Colon (tissue), 2 donors: ENCODE measurements around the gene GLIPR1.
"Not testable (repeated sequence)": the region's sequence is repeated elsewhere in the genome, so short reads cannot be mapped to it uniquely, and the experiment has no call there.

Source experiments
- FAIRE-seq: peaks from 2 replicates; lab custom pipeline; 2012; peaks lifted over from hg19 to GRCh38; lab: Jason Lieb, UNC
- donor health status: control.
- donor health status: control.

The GLIPR1 gene

DNA sequence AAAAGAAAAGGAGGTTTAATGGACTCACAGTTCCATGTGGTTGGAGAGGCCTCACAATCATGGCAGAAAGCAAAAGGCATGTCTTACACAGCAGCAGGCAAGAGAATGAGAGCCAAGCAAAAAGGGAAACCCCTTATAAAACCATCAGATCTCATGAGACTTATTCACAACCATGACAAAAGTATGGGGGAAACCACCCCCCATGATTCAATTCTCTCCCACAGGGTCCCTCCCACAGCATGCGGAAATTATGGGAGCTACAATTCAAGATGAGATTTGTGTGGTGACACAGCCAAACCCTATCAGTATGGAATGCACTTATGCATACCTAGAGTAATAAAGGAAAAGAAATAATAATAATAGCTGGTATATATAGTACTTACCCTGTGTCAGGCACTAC lies 4.5 kb upstream of the GLIPR1 start:
- no peak for FAIRE-seq

DNA sequence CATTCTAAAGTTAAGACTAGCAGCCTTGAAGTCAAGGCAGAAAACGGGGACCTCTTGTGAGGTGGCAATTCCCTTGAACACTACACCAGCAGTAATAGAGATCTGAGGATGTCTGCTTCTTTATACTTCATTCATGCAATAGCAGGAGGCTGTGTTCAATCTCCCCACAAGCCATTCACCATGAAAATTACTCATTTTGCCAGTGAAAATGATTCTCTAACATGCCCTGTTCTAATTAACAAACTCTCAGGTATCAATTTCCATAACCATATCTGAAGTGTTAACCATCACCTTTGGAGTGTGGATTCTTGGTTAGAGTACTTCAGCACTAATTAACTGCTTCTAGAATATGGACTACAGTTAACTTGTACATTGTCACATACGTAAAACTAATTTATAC lies 3.4 kb upstream of the GLIPR1 start:
- FAIRE-seq, result no peak

DNA sequence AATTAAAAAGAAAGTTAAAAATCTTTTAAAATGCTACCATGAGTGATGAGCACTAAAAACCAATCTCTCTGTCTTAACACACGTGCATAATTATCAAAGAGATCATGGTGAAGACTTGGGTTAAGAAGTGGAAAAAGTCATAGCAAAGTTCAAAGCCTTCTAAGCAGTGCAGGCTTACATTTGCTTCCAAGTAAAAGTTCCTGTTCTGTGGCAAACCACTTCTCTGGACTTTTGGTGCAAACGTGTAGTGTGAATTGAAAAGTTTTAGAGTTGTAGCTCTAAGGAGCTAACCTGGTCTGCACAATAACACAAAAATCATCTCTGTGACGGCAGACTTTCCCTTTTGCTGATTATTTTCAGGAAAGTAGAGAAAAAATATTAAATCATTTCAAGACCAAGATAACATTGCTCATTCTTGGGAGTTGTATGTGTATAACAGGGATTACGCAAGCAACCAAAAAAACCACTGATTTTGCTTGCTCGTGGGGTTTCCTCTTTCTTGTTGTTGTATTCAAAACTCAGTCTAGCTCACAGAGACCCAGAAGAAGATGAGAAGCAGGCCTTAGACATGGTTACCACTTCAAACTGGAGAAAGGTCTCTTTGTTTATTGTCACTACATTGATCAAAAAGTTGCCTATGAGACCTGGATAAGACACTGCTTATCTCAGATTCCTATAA lies 2.3 kb upstream of the GLIPR1 start:
- no peak for FAIRE-seq

DNA sequence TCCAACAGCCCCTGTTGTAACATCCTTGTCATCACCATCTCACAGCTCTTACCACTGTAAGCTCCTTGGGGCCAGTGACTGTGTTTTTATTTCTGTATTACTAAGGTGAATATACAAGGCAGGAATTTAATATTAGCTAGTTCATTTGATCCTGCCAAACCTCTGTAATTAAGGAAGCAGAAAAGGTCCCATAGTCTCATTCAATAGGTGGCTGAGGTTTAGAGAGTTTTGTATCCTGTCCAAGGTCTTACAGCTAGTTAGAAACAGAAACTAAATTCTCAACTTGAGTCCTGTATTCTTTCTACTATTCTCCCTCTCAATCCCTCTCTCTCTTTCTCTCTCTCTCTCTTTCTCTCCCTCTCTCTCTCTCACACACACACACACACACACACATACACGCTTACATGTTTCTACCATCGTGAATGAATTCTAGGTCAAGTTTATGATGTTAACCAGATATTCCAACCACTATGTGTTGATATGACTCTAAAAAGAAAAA lies 543 bp upstream of the GLIPR1 start:
- no peak for FAIRE-seq

DNA sequence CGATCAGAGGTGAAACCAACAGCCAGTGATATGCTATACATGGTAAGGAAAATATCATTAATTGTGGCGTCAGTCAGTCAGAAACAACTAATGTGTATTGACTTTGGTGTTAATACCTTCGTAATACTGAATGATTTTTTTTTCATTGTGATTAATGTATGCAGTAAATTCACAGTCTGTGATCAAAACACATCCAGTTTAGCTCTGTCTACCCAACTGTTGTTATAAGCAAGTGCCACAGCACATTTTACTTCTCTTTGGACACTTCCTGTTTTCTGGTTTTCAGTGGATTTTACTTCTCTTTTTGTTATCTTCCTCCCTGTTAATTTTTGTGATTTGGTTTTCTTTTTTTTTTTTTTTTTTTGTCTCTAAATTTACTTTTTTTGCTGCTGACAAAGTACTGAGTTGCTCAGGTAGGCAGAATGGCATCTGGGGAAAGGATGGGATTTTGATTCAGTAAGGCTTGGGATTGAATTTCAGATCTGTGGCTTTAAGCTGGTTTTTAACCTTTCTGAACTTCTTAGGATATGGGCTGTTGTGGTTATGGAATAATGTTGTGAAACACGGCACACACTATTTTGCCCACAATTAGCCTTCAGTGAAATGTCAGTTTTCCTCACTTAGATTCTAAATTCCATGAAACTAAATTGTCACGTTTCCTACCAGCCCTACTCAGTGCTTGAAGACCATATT lies 604 bp downstream of the GLIPR1 start:
- FAIRE-seq, result no peak

DNA sequence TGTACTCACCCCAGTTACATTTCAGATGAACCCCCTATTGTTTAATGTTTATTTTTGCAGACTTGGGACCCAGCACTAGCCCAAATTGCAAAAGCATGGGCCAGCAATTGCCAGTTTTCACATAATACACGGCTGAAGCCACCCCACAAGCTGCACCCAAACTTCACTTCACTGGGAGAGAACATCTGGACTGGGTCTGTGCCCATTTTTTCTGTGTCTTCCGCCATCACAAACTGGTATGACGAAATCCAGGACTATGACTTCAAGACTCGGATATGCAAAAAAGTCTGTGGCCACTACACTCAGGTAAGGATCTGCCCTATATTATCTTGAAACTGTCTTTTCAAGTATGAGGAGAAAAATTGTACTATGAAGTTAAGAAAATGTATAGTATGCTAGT lies 1.2 kb downstream of the GLIPR1 start:
- FAIRE-seq, result no peak

DNA sequence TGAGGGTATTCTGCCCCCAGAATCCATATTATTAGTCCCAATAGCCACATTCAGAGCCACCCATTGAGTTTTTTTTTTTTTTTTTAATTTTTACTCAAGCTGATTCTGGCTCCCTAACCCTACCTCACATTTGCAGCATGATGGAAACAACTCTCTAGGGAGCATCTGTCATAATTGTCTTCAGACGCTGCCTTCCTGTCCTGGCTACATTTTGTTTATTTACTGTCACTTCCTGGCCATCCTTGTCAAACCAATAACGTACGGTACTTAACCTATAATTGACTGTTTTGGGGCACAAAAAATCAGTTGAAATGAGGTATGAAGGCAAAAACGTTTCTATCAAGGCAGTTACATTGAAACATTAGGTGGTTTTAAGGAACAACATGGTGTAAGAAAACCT lies 2.1 kb downstream of the GLIPR1 start:
- FAIRE-seq, result no peak

DNA sequence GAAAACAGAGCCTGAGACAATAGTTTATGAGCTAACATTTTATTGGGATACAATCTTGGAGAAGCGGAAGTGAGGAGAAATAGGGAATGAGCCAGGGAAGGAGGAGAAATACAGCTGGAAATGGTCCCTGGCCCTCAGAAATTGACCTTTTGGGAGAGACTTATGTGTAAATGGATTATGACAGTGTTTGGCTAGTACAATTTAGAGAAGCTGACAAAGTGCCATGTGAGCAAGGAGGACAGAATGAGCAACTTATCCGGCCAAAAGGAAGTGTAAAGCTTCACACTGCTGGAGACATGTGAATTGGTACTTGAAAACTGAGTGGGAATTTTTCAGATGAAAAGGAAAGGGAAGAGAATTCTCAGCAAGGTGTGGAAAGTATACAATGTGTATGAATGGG lies 2.9 kb downstream of the GLIPR1 start:
- no peak for FAIRE-seq

DNA sequence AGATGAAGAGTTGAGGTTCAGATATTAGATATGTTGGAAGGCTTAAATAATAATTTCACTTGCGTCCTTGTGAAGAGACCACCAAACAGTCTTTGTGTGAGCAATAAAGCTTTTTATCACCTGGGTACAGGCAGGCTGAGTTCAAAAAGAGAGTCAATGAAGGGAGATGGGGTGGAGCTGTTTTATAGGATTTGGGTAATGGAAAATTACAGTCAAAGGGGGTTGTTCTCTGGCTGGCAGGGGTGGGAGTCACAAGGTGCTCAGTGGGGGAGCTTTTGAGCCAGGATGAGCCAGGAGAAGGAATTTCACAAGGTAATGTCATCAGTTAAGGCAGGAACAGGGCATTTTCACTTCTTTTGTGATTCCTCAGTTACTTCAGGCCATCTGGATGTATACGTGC lies 3.9 kb downstream of the GLIPR1 start:
- FAIRE-seq, result not testable (repeated sequence)

DNA sequence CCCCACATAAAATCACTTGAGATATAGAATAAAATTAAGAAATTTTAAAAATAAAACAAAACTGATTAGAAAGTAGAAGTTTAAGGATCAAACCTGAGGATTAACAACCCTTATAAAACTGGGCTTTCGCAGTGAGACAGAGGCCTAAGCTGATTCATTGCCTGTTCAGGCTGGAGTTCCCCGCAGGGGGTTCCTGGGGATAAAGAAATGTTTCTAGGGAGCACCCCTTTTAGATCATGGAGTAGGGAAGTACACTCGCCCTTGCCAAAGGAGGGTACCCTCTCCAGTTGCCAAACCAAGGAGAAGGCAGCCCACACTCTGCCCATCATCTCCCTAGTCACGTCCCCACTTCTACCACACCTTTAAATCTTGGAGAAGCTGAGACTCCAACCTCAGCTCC lies 6.8 kb downstream of the GLIPR1 start:
- FAIRE-seq, result no peak

DNA sequence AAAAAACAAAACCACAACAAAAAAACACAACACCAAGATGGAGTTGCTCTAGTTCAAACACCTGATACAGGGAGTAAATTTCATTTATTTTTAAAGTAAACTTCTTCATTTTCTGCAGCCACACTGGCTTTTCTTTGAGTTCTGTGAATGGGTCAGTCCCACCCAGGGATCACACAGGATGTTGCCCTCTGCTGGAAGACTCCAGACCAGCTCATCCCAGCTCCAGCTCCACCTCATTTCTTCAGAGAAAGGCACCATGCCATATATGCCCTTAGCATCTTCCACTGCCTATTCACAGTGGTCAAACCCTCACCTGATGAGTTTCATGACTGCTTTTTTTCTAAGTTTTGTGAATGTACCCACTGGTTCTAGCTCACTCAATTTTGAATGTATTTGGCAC lies 8.0 kb downstream of the GLIPR1 start:
- no peak for FAIRE-seq

DNA sequence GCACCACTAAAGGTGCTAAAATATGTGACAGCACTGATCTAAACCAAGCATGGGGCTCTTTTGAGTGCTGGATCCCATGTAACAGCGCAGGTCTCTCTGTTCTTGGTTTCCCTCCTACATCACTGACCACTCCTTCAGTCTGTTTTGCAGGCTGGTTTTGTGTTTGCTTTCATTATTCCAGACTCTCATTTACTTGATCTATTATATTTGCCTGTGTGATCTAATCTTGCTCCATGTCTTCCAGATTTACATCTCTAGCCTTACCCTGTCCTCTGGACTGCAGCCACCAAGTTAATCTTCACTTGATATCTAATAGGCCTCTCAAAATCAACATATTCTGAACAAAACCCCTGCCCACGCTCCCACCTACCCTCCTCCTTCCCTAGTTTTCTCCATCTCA lies 8.6 kb downstream of the GLIPR1 start:
- FAIRE-seq, result no peak

DNA sequence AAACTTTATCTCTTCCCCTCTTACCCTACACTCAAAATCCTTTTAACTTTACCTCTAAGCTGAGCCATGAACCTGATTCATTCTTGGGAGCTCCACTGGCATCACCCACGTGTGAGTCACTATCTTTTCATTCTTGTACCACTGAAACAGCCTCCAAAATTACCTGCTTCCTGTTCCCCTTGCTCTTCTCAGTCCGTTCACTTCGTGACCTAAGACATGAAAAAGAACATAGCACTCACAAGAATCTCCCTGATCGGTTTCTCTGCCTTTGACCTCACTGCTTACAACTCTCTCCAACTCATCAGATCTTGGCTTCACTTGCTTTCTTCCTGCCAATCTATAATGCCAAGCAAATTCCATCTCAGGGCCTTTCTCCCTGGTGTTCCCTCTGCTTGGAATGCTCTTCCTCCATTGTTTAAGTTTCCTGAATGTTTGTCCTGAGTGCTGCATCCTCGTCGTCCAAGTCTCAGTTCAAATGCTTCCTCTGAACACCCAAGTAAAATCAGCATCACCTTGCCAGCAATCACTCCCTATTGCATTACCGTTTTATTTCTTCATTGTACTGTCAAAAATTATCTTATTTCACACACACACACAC lies 9.2 kb downstream of the GLIPR1 start:
- FAIRE-seq, result no peak

DNA sequence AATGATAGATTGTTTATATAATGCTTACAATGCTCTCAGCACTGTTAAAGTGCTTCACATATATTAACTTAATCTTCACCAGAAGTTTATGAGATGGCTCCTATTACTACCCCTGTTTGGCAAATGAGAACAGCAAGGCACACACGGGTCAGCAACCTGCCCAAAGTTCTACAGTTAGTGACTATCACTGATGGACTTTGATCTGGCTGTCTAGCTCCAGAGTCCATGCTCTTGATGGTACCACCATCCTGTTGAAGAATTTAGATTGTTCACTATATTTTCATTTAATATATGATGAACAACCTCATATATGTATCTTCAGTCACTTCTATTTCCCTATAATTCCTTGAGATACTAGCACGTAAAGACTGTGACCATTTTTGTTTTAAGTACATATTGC lies 10.6 kb downstream of the GLIPR1 start:
- no peak for FAIRE-seq

DNA sequence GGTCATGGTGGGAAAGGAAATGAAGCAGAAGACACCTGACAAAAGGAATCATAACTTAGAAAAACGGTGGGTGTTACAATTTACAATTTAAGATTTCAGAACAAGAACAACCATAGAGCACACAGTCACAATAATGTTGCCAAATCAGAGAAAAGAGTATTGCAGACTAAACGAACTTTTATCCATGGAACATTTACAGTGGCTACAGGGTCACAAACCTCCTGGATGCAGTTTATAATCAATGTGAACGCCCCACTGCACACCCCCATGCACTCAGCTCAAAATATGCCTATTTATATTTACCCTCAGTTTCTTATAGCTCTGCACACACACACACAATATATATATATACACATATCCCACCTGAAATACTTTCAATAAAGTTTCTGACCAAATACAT lies 22.9 kb downstream of the GLIPR1 start:
- no peak for FAIRE-seq

DNA sequence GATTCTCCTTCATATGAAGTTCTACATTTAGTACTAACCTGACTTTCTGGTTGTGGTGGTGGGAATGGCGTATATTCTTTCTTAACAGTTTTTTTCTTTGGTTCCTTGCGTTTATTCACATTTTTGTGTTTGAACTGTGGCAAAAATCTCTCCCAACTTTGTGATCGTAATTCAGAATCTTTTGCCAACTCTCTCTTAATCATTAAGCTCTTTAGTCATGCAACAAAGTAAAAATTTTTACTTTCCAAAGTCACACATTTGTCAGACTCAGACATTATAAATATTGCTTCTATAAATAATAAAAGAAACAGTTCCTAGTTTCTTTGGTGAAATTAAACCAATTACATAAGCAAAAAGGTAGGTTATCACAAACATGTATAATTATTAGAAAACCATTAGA lies 23.3 kb downstream of the GLIPR1 start:
- no peak for FAIRE-seq

DNA sequence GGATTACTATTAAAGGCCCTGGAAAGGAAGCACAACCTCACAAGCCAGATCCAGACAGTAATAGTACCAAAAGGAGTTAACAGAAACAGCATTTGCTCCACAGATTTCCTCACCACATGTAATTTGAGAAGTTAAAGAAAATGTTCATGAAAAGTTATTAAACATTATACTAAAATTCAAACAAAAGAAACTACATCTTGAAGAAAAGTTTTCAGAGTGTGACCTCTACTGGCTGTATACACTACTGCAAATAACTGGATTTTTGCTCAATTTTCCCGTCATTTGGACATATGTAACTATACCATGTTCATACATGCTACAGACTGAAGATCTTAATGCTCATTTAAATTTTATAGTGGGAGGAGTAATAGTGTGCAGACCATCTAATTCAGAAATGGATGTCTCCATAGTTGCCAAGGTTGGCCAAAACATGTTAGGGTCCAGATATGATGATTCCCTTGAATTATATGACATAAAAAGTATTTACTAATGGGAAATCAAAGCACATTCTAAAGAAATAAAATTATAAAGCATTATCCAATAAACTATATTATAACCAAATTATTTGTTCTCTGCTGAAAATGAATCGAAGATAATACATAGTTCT lies 25.3 kb downstream of the GLIPR1 start:
- no peak for FAIRE-seq

DNA sequence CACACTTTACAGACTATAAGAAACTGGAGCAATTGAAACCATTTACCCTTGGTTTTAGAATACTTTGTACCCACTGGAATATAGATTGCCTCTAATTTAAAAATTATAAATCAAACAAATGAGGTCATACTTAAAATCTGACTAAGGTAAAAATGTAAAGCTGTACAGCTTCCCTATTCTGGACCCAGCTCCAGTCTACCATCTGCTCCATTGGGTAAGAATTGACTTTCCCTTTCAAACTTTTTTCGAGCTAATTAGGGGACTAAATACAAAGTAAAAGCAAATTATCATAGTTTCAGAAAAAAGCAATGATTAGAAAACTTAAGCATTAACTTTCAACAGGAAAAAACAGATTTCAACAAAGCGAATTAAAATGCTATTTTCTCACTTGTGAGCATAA lies 26.5 kb downstream of the GLIPR1 start:
- no peak for FAIRE-seq

DNA sequence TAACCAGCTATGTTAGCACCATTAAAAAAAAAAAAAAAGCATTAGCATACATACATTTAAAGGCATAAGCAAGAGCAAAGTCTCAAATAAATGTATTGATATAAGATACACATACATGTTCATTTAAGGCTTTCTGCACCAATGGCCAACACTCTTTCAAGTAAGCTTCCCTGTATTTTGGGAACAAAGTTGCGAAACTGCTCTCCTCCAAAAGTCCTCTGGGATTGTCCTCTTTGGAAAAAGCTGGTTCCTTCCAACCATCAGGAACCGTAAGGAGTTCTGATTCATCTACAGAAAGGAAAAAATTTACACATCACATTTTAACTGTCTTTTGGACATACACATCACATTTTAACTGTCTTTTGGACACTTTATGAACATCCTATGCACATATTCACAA lies 27.6 kb downstream of the GLIPR1 start:
- no peak for FAIRE-seq

DNA sequence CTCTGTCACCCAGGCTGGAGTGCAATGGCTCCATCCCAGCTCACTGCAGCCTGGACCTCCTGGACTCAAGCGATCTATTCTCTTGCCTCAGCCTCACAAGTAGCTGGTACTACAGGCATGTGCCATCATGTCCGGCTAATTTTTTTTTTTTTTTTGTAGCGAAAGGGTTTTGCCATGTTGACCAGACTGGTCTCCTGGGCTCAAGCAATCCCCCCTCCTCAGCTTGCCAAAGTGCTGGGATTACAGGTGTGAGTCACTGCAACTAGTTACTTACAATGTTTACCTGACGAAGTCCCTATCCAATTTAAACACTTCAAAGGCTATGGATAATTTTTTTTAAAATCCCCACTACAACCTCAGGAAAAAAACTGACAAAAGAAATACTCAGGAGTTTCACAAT lies 29.1 kb downstream of the GLIPR1 start:
- FAIRE-seq, result no peak

DNA sequence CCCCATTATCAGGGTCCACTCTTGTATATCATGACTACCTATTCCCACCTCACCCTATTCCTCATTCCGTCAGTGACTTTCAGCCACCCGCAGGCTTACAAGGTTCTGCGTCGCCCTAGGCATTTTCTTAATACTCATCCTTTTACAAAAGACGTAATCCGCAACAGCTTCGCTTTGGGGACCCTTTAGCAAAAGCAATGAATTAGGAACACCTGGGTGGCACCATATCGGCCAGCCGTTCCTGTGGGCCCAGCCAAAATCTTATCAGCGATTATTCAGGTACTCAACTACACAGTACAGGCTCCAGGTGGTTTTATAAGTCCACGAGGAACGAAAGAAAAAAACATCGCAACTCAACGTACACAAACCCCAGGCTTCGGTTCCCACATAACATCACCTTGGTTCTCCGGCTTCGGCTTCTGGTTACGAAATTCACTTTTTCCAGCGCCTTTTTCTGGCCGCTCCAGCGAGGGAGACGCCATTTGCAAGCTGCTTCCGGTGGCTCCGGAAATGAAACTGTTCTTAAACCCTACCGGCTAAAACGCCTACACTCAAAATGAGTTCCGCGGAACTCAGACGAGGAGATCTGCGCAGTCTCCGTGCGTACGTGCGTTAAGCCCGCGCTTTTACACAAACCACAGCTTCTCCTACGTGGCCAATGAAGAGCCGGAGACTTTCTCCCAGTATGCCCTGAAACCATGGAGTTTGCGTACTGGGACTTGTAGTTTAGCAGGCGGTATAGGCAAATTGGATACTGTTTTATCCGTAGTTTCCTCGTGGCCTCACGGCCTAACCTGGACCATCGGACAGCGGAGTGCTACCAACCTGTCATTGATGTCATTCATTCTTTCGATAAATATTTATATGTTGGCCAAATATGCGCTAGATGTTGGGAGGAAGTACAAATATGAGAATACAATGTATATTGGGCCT lies 30.8 kb downstream of the GLIPR1 start, which contains the start of gene KRR1:
KRR1 (minus strand) TSS at position 494 of the 933 bp plus-strand sequence; CDS start at position 482, 12 bp downstream.
- peak; percentile 92 for FAIRE-seq

DNA sequence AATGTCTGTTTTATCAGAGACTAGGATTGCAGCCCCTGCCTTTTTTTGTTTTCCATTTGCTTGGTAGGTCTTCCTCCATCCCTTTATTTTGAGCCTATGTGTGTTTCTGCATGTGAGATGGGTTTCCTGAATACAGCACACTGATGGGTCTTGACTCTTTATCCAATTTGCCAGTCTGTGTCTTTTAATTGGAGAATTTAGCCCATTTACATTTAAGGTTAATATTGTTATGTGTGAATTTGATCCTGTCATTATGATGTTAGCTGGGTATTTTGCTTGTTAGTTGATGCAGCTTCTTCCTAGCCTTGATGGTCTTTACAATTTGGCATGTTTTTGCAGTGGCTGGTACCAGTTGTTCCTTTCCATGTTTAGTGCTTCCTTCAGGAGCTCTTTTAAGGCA lies 40.7 kb downstream of the GLIPR1 start:
- not testable (repeated sequence) for FAIRE-seq
